WTC11 (cell line): ENCODE data around the gene LIMA1.
"Not testable (repeated sequence)": the region's sequence is repeated elsewhere in the genome, so short reads cannot be mapped to it uniquely, and the experiment has no call there.

Source experiments
- ATF1 ChIP-seq: sonication (generic); formaldehyde crosslinking; IDR thresholded peaks from 2 replicates; pipeline ENCODE4 v1.8.1; 2023; ENCODE audit warnings: mild to moderate bottlenecking, moderate library complexity, missing genetic modification reagents
- CBFB ChIP-seq: sonication (generic); formaldehyde crosslinking; IDR thresholded peaks from 2 replicates; pipeline ENCODE4 v1.8.1; 2022; ENCODE audit warnings: mild to moderate bottlenecking, low read depth, missing genetic modification reagents
- CREM ChIP-seq: sonication (generic); formaldehyde crosslinking; IDR thresholded peaks from 2 replicates; pipeline ENCODE4 v1.8.1; 2022; ENCODE audit warnings: mild to moderate bottlenecking, missing genetic modification reagents, moderate library complexity
- ELF4 ChIP-seq: sonication (generic); formaldehyde crosslinking; IDR thresholded peaks from 2 replicates; pipeline ENCODE4 v1.8.1; 2022; ENCODE audit warnings: low read depth, mild to moderate bottlenecking, moderate library complexity, missing genetic modification reagents
- ESRRA ChIP-seq: sonication (generic); formaldehyde crosslinking; IDR thresholded peaks from 2 replicates; pipeline ENCODE4 v1.8.1; 2022; ENCODE audit warnings: mild to moderate bottlenecking, missing genetic modification reagents, borderline replicate concordance
- JAZF1 ChIP-seq: fragments of 250-450 bp; sonication (Bioruptor Pico); IDR thresholded peaks from 2 replicates; pipeline ENCODE4 v1.9.0; 2021; ENCODE audit warnings: moderate library complexity, mild to moderate bottlenecking, inconsistent platforms
- NR3C1 ChIP-seq: sonication (generic); formaldehyde crosslinking; conservative IDR thresholded peaks from 2 replicates; pipeline ENCODE4 v1.8.1; 2023; ENCODE audit warnings: low read depth, mild to moderate bottlenecking, missing genetic modification reagents
- PREB ChIP-seq: sonication (generic); formaldehyde crosslinking; IDR thresholded peaks from 2 replicates; pipeline ENCODE4 v1.8.1; 2022; ENCODE audit warnings: mild to moderate bottlenecking, missing genetic modification reagents, moderate library complexity, borderline replicate concordance
- PRRX2 ChIP-seq: fragments of 250-450 bp; sonication (Bioruptor Pico); IDR thresholded peaks from 2 replicates; pipeline ENCODE4 v1.8.0; 2021; ENCODE audit warnings: mild to moderate bottlenecking
- USF1 ChIP-seq: sonication (generic); formaldehyde crosslinking; IDR thresholded peaks from 2 replicates; pipeline ENCODE4 v1.8.0; 2022; ENCODE audit warnings: mild to moderate bottlenecking, missing genetic modification reagents
- TF ChIP-seq, protein P1 (sequence below): fragments of 200-600 bp; IDR thresholded peaks from 2 replicates; pipeline ENCODE4 v1.8.0; 2022; ENCODE audit warnings: antibody characterized with exemption
- TF ChIP-seq, protein P2 (sequence below): sonication (generic); formaldehyde crosslinking; IDR thresholded peaks from 2 replicates; pipeline ENCODE4 v1.8.1; 2023; ENCODE audit warnings: mild to moderate bottlenecking, missing genetic modification reagents, moderate library complexity
- TF ChIP-seq, protein P3 (sequence below): sonication (generic); formaldehyde crosslinking; IDR thresholded peaks from 2 replicates; pipeline ENCODE4 v1.8.0; 2022; ENCODE audit warnings: mild to moderate bottlenecking, missing genetic modification reagents
- TF ChIP-seq, protein P4 (sequence below): sonication (generic); formaldehyde crosslinking; conservative IDR thresholded peaks from 2 replicates; pipeline ENCODE4 v1.8.1; 2022; ENCODE audit warnings: mild to moderate bottlenecking, missing genetic modification reagents

GRCh38 chr12:50324770-50325169 is 41.5 kb upstream of the LIMA1 start:
- TF ChIP-seq JAZF1 (CRISPR knock-in tag); USF1 (CRISPR knock-in tag); PRRX2 (CRISPR knock-in tag); ATF1 (CRISPR knock-in tag); ESRRA (CRISPR knock-in tag); NR3C1 (CRISPR knock-in tag); ELF4 (CRISPR knock-in tag); PREB; CBFB (CRISPR knock-in tag); CREM (CRISPR knock-in tag): not testable (repeated sequence)
- TF ChIP-seq, protein P1, sequence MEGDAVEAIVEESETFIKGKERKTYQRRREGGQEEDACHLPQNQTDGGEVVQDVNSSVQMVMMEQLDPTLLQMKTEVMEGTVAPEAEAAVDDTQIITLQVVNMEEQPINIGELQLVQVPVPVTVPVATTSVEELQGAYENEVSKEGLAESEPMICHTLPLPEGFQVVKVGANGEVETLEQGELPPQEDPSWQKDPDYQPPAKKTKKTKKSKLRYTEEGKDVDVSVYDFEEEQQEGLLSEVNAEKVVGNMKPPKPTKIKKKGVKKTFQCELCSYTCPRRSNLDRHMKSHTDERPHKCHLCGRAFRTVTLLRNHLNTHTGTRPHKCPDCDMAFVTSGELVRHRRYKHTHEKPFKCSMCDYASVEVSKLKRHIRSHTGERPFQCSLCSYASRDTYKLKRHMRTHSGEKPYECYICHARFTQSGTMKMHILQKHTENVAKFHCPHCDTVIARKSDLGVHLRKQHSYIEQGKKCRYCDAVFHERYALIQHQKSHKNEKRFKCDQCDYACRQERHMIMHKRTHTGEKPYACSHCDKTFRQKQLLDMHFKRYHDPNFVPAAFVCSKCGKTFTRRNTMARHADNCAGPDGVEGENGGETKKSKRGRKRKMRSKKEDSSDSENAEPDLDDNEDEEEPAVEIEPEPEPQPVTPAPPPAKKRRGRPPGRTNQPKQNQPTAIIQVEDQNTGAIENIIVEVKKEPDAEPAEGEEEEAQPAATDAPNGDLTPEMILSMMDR, result not testable (repeated sequence)
- TF ChIP-seq, protein P2, sequence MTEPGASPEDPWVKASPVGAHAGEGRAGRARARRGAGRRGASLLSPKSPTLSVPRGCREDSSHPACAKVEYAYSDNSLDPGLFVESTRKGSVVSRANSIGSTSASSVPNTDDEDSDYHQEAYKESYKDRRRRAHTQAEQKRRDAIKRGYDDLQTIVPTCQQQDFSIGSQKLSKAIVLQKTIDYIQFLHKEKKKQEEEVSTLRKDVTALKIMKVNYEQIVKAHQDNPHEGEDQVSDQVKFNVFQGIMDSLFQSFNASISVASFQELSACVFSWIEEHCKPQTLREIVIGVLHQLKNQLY (CRISPR knock-in tag), result not testable (repeated sequence)
- TF ChIP-seq, protein P3, sequence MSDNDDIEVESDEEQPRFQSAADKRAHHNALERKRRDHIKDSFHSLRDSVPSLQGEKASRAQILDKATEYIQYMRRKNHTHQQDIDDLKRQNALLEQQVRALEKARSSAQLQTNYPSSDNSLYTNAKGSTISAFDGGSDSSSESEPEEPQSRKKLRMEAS (CRISPR knock-in tag), result not testable (repeated sequence)
- TF ChIP-seq, protein P4, sequence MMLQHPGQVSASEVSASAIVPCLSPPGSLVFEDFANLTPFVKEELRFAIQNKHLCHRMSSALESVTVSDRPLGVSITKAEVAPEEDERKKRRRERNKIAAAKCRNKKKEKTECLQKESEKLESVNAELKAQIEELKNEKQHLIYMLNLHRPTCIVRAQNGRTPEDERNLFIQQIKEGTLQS (CRISPR knock-in tag), result not testable (repeated sequence)
